WTC11 (cell line): Measurements from ENCODE around the gene SCNN1B. TPM values are rescaled to one million over a fixed set of nuclear protein-coding genes. Genes with fewer than 3 reads are reported as not detected.

Experiments
- ATAC-seq: fragments of 200-7000 bp; cut with Tn5 transposase; 2 replicates; pipeline ENCODE4 v1.10.0; 2021; ENCODE audit warnings: mild to moderate bottlenecking, moderate library complexity
- CTCF ChIA-PET: fragments of 300-600 bp; sonication (Branson Sonifier 250); formaldehyde crosslinking; loops from one replicate; lab custom pipeline; 2021; ENCODE audit warnings: antibody characterized with exemption; lab: Charles Lee
- POLR2A ChIA-PET: fragments of 350-600 bp; sonication (Branson Sonifier 250); formaldehyde crosslinking; loops from one replicate; lab custom pipeline; 2021; ENCODE audit warnings: antibody characterized with exemption; lab: Charles Lee
- DNase-seq: peaks from one replicate; pipeline ENCODE4 v3.0.0; 2021; ENCODE audit warnings: low spot score
- H3K27ac Mint-ChIP-seq: 2 replicates; pipeline ENCODE4 v1.8.0; 2021; ENCODE audit warnings: mixed read lengths
- H3K27me3 Mint-ChIP-seq: 2 replicates; pipeline ENCODE4 v1.8.0; 2021; ENCODE audit warnings: low read depth, mild to moderate bottlenecking, moderate library complexity, mixed read lengths
- H3K36me3 Mint-ChIP-seq: 2 replicates; pipeline ENCODE4 v1.8.0; 2021; ENCODE audit warnings: mixed read lengths
- H3K4me1 Mint-ChIP-seq: 2 replicates; pipeline ENCODE4 v1.8.0; 2022; ENCODE audit warnings: mixed read lengths
- H3K4me3 Mint-ChIP-seq: 2 replicates; pipeline ENCODE4 v1.8.0; 2021; ENCODE audit warnings: mild to moderate bottlenecking, moderate library complexity, mixed read lengths
- H3K9me3 Mint-ChIP-seq: 2 replicates; pipeline ENCODE4 v1.8.0; 2021; ENCODE audit warnings: mixed read lengths
- ATF1 ChIP-seq: sonication (generic); formaldehyde crosslinking; IDR thresholded peaks from 2 replicates; pipeline ENCODE4 v1.8.1; 2023; ENCODE audit warnings: mild to moderate bottlenecking, moderate library complexity, missing genetic modification reagents
- ATF2 ChIP-seq: sonication (generic); formaldehyde crosslinking; IDR thresholded peaks from 2 replicates; pipeline ENCODE4 v1.8.1; 2022; ENCODE audit warnings: low read depth, missing genetic modification reagents, borderline replicate concordance
- ATF3 ChIP-seq: sonication (generic); formaldehyde crosslinking; conservative IDR thresholded peaks from 2 replicates; pipeline ENCODE4 v1.8.1; 2022; ENCODE audit warnings: mild to moderate bottlenecking, missing genetic modification reagents
- CBFB ChIP-seq: sonication (generic); formaldehyde crosslinking; IDR thresholded peaks from 2 replicates; pipeline ENCODE4 v1.8.1; 2022; ENCODE audit warnings: mild to moderate bottlenecking, low read depth, missing genetic modification reagents
- CREB1 ChIP-seq: sonication (generic); formaldehyde crosslinking; IDR thresholded peaks from 2 replicates; pipeline ENCODE4 v1.8.0; 2023; ENCODE audit warnings: mild to moderate bottlenecking, missing genetic modification reagents
- ESRRA ChIP-seq: sonication (generic); formaldehyde crosslinking; IDR thresholded peaks from 2 replicates; pipeline ENCODE4 v1.8.1; 2022; ENCODE audit warnings: mild to moderate bottlenecking, missing genetic modification reagents, borderline replicate concordance
- ETV6 ChIP-seq: sonication (generic); formaldehyde crosslinking; IDR thresholded peaks from 2 replicates; pipeline ENCODE4 v1.8.1; 2022; ENCODE audit warnings: mild to moderate bottlenecking, missing genetic modification reagents
- FOXK1 ChIP-seq: sonication (generic); formaldehyde crosslinking; IDR thresholded peaks from 2 replicates; pipeline ENCODE4 v1.8.0; 2022; ENCODE audit warnings: mild to moderate bottlenecking, moderate library complexity, missing genetic modification reagents
- GABPB1 ChIP-seq: sonication (generic); formaldehyde crosslinking; IDR thresholded peaks from 2 replicates; pipeline ENCODE4 v1.8.1; 2023; ENCODE audit warnings: mild to moderate bottlenecking, missing genetic modification reagents
- GRHL2 ChIP-seq: fragments of 250-450 bp; sonication (Bioruptor Pico); IDR thresholded peaks from 2 replicates; pipeline ENCODE4 v1.8.0; 2022; ENCODE audit warnings: mild to moderate bottlenecking, moderate library complexity; ENCODE audit not compliant: insufficient replicate concordance, severe bottlenecking
- HMGA2 ChIP-seq: fragments of 250-450 bp; sonication (Bioruptor Pico); IDR thresholded peaks from 2 replicates; pipeline ENCODE4 v1.4.0; 2021; ENCODE audit warnings: mild to moderate bottlenecking, moderate library complexity
- JAZF1 ChIP-seq: fragments of 250-450 bp; sonication (Bioruptor Pico); IDR thresholded peaks from 2 replicates; pipeline ENCODE4 v1.9.0; 2021; ENCODE audit warnings: moderate library complexity, mild to moderate bottlenecking, inconsistent platforms
- KAT7 ChIP-seq: sonication (generic); formaldehyde crosslinking; IDR thresholded peaks from 2 replicates; pipeline ENCODE4 v1.8.1; 2023; ENCODE audit warnings: missing genetic modification reagents, mild to moderate bottlenecking, borderline replicate concordance
- PREB ChIP-seq: sonication (generic); formaldehyde crosslinking; IDR thresholded peaks from 2 replicates; pipeline ENCODE4 v1.8.1; 2022; ENCODE audit warnings: mild to moderate bottlenecking, missing genetic modification reagents, moderate library complexity, borderline replicate concordance
- RELA ChIP-seq: sonication (generic); formaldehyde crosslinking; IDR thresholded peaks from 2 replicates; pipeline ENCODE4 v1.8.1; 2022; ENCODE audit warnings: missing genetic modification reagents, mild to moderate bottlenecking, borderline replicate concordance
- RORB ChIP-seq: fragments of 250-450 bp; sonication (Bioruptor Pico); IDR thresholded peaks from 2 replicates; pipeline ENCODE4 v1.9.0; 2021; ENCODE audit warnings: mild to moderate bottlenecking
- SMAD4 ChIP-seq: sonication (generic); formaldehyde crosslinking; IDR thresholded peaks from 2 replicates; pipeline ENCODE4 v1.8.0; 2022; ENCODE audit warnings: mild to moderate bottlenecking, missing genetic modification reagents
- TEAD1 ChIP-seq: sonication (generic); formaldehyde crosslinking; IDR thresholded peaks from 2 replicates; pipeline ENCODE4 v1.8.0; 2022; ENCODE audit warnings: mild to moderate bottlenecking, missing genetic modification reagents
- ZNF396 ChIP-seq: fragments of 250-450 bp; sonication (Bioruptor Pico); IDR thresholded peaks from 2 replicates; pipeline ENCODE4 v1.8.0; 2021; ENCODE audit warnings: mild to moderate bottlenecking, moderate library complexity, borderline replicate concordance
- total RNA-seq: library from RNA; stranded (reverse); gene quantifications from 3 replicates; pipeline ENCODE4 v1.2.3, GENCODE V29; 2021
- TF ChIP-seq, protein P1 (sequence below): fragments of 250-450 bp; sonication (Bioruptor Pico); IDR thresholded peaks from 2 replicates; pipeline ENCODE4 v1.9.0; 2021; ENCODE audit warnings: mild to moderate bottlenecking
- TF ChIP-seq, protein P2 (sequence below): sonication (generic); formaldehyde crosslinking; IDR thresholded peaks from 2 replicates; pipeline ENCODE4 v1.8.0; 2022; ENCODE audit warnings: mild to moderate bottlenecking, missing genetic modification reagents

The SCNN1B gene
- total RNA-seq, 1 experiment from 2014 or later: 4.8 TPM

DNA sequence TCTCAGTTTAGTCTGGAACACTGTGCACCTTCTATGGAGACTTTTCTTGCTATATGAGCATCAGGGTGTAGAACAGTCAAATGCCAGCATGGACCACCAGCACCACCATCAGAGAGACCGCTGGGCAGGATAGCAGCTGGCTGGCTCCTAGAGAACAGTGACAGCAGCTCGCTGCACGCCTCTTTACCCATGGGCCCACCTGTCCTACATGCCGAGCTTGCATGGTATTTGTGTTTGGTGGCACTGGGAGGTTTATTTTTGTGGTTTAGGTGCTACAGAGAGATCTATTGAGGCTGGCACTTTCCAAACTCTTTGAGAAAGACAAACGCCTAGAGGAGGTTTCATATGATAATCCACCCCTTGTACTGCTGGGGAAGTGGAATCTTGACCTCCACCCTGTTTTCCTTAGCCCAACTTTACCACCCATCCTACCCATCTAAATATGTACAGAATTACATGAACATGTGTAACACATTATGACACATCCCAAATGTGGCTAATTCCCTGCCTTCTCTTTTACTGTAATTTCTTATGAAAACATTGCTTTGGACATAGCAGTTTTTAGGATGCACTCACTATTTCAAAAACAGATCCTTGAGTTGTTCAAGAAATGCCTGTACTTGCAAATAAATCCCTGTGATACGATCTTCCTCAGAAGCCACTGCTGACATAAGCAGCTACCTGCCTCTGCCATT, 104.6 kb downstream of the SCNN1B start:
- no peaks in the 10 kb centered on the region for H3K9me3 Mint-ChIP-seq
- ChIA-PET CTCF (no interaction called here), POLR2A (no interaction called here)
- peaks cover 35% of the 10 kb centered on the region for H3K36me3 Mint-ChIP-seq
- no peak for DNase-seq
- no peaks in the 10 kb centered on the region for H3K27me3 Mint-ChIP-seq
- H3K4me1 Mint-ChIP-seq: peaks cover 19% of the 10 kb centered on the region
- no peak overlapping the region for H3K4me3 Mint-ChIP-seq
- TF ChIP-seq ETV6 (no peak), SMAD4 (no peak), GABPB1 (no peak), ATF2 (CRISPR knock-in tag) (no peak), CBFB (CRISPR knock-in tag) (no peak), ZNF396 (CRISPR knock-in tag) (no peak), RELA (no peak), FOXK1 (no peak)
- TF ChIP-seq, protein P1, sequence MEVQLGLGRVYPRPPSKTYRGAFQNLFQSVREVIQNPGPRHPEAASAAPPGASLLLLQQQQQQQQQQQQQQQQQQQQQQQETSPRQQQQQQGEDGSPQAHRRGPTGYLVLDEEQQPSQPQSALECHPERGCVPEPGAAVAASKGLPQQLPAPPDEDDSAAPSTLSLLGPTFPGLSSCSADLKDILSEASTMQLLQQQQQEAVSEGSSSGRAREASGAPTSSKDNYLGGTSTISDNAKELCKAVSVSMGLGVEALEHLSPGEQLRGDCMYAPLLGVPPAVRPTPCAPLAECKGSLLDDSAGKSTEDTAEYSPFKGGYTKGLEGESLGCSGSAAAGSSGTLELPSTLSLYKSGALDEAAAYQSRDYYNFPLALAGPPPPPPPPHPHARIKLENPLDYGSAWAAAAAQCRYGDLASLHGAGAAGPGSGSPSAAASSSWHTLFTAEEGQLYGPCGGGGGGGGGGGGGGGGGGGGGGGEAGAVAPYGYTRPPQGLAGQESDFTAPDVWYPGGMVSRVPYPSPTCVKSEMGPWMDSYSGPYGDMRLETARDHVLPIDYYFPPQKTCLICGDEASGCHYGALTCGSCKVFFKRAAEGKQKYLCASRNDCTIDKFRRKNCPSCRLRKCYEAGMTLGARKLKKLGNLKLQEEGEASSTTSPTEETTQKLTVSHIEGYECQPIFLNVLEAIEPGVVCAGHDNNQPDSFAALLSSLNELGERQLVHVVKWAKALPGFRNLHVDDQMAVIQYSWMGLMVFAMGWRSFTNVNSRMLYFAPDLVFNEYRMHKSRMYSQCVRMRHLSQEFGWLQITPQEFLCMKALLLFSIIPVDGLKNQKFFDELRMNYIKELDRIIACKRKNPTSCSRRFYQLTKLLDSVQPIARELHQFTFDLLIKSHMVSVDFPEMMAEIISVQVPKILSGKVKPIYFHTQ (CRISPR knock-in tag): no peak
- TF ChIP-seq, protein P2, sequence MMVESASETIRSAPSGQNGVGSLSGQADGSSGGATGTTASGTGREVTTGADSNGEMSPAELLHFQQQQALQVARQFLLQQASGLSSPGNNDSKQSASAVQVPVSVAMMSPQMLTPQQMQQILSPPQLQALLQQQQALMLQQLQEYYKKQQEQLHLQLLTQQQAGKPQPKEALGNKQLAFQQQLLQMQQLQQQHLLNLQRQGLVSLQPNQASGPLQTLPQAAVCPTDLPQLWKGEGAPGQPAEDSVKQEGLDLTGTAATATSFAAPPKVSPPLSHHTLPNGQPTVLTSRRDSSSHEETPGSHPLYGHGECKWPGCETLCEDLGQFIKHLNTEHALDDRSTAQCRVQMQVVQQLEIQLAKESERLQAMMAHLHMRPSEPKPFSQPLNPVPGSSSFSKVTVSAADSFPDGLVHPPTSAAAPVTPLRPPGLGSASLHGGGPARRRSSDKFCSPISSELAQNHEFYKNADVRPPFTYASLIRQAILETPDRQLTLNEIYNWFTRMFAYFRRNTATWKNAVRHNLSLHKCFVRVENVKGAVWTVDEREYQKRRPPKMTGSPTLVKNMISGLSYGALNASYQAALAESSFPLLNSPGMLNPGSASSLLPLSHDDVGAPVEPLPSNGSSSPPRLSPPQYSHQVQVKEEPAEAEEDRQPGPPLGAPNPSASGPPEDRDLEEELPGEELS (CRISPR knock-in tag): no peak
- no peak for ATAC-seq
- H3K27ac Mint-ChIP-seq: no peak overlapping the region

DNA sequence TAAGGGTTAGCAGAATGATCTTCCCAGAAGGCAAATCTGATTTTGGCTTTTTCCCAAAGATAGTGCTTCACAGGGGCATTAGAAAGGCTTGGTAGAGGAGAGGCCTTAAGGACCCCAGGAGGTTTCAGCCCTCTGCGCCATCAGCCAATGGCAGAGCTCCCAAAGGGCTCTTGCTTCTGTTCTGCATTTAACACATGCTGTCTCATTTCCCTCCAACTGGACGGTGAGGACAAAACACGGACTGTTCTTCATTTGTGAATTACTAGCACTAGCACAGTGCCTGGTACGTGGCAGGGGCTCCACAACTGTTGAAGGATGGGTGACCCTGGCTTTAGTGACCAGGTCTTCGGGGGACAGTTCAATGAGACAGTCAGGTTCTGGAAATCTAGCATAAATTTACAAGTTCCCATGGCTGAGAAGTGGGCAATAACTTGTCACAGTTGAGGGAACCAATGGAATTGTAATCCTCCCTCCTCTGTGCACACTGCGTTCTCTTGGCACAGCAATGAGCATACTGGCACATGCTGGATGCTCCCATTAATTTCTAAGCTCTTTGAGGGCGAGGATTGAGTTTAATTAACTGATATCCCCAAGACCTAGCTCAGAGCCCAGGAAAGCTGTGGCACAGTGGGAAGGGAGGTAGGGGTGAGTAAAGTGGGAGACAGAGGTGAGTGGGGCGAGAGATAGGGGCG, 105.5 kb downstream of the SCNN1B start:
- Mint-ChIP-seq H3K36me3 (peaks cover 32% of the 10 kb centered on the region), H3K4me3 (no peak overlapping the region), H3K27ac (peak overlapping the region; percentile 58; the same call in 1 of the 2 replicates), H3K9me3 (no peaks in the 10 kb centered on the region), H3K4me1 (peaks cover 19% of the 10 kb centered on the region), H3K27me3 (no peaks in the 10 kb centered on the region)
- ATAC-seq (no peak), DNase-seq (no peak)
- TF ChIP-seq ATF3 (CRISPR knock-in tag): no peak
- ChIA-PET CTCF (interaction anchor here (2.8 to 3.4 kb wide), 2 partner anchors 8 to 28 kb away, joined by 18 to 29 read pairs; no protein-coding TSS in a partner anchor), POLR2A (no interaction called here)

DNA sequence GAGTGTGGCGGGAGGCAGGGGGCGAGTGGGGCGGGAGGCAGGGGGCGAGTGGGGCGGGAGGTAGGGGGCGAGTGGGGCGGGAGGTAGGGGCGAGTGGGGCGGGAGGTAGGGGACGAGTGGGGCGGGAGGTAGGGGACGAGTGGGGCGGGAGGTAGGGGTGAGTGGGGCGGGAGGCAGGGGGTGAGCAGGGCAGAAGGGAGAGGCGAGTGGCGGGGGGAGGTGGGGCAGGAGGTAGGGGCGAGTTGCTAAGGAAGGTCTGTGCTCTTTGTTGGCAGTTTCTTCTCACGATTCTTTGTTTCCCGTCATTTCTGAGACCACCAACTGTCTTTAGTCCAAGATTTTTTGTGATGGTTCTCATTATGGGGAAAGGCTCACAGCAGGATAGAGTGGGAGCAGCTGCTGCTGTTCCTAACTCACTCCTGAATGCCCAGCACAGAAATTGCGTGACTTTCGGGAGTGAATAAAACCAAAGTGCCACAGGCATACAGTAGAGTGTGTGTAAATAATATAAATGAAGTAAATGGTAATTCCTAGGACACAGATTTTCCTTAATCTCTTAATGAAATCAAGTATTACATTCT, 106.2 kb downstream of the SCNN1B start:
- no peak overlapping the region for H3K4me3 Mint-ChIP-seq
- peaks cover 26% of the 10 kb centered on the region for H3K36me3 Mint-ChIP-seq
- DNase-seq: no peak
- CTCF ChIA-PET: interaction anchor here (2.8 to 3.4 kb wide), 2 partner anchors 9 to 27 kb away, joined by 18 to 29 read pairs; no protein-coding TSS in a partner anchor
- peak overlapping the region; percentile 64; the same call in 1 of the 2 replicates for H3K27ac Mint-ChIP-seq
- POLR2A ChIA-PET: interaction anchor here (0.5 to 1.5 kb wide), 3 partner anchors 9 to 287 kb away, joined by 3 to 10 read pairs (median 4); no protein-coding TSS in a partner anchor
- no peaks in the 10 kb centered on the region for H3K9me3 Mint-ChIP-seq
- ATAC-seq: peak; percentile 15; the same call in 1 of the 2 replicates
- H3K4me1 Mint-ChIP-seq: peaks cover 19% of the 10 kb centered on the region
- H3K27me3 Mint-ChIP-seq: no peaks in the 10 kb centered on the region
- TF ChIP-seq RORB (CRISPR knock-in tag): no peak
- no peak for TF ChIP-seq ZNF396 (CRISPR knock-in tag)
- no peak for TF ChIP-seq ATF2 (CRISPR knock-in tag)
- TF ChIP-seq HMGA2 (CRISPR knock-in tag): no peak
- TF ChIP-seq TEAD1 (CRISPR knock-in tag): no peak
- no peak for TF ChIP-seq PREB (CRISPR knock-in tag)
- TF ChIP-seq CREB1 (CRISPR knock-in tag): no peak
- no peak for TF ChIP-seq ATF1 (CRISPR knock-in tag)
- TF ChIP-seq GRHL2 (CRISPR knock-in tag): no peak
- no peak for TF ChIP-seq KAT7 (CRISPR knock-in tag)
- TF ChIP-seq ESRRA (CRISPR knock-in tag): no peak
- no peak for TF ChIP-seq JAZF1 (CRISPR knock-in tag)
